Kidney capillary endothelial cell (primary cell): ENCODE measurements around the gene SMIM11.
"Not testable (repeated sequence)": the region's sequence is repeated elsewhere in the genome, so short reads cannot be mapped to it uniquely, and the experiment has no call there.

ENCODE experiments used
- DNase-seq: peaks from one replicate; pipeline ENCODE4 v3.0.0-alpha.2; 2018; ENCODE audit warnings: low spot score

The SMIM11 gene

DNA sequence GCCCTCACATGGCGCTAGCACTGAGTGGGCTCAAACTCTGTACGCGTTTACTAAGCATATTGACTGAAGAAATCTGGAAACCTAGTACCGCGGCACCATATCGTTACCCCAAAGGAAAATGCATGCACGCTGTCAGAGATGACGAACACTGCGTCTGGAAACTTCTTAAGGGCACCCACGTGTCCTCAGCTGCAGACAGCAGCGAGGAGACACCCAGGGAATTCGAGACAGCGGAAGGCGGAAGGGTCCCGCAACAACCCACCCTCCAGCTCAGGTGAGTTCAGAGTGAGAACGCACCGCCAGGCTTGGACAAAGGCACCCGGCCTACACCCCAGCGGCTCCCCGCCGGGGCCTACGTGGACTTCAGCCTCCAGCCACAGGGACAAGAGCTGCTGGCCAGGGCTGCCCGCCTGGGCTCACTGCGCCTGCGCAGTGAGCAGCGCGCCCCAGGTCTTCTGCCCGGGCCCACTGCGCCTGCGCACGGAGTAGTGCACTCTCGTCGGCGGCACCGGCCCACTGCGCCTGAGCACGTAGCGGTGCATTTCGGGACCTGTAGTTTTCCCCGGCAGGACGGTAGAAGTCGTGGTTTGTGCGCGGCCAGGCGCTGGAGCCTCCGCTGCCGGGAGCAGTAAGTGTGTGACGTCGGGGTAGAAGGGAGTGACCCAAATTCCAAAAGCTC, at the start of gene SMIM11:
TSS of gene SMIM11 (plus strand) at position 568 of the 679 bp plus-strand sequence. CDS start 3,998 bp downstream, outside the sequence.
- DNase-seq: not testable (repeated sequence)

DNA sequence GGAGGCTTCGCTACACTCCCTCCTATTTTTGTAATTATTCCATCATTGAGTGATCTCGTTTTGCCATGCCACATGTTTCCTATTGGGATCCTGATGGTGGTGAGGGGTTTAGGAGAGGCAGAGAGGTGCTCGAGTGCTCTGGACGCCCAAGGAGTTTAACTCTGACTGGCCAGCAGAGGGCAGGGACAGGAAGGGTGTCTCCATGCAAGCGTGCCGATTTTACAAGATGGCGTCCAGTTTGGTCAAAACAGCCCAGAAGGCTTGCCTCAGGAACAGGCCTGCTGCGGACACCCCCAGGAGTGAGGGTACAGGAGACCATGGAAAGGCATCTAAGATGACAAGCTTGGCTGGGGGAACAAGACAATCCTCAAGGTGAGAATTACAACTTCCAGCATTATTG, 45.3 kb upstream of the SMIM11 start:
- no peak for DNase-seq

DNA sequence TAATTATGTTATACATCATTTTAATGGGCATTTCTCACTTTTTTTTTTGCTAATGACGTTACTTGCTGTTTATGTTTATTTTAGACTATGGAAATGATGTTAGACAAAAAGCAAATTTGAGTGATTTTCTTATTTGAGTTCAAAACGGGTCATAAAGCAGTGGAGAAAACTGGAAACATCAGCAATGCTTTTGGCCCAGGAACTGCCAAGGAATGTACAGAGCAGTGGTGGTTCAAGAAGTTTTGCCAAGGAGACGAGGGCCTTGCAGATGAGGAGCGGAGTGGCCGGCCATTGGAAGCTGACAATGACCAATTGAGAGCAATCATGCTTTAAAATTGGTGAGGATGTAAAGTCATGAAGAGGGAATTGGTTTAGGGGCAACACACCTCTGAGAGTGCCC, 43.6 kb upstream of the SMIM11 start:
- DNase-seq: no peak

GRCh38 chr21:34332347-34332746, 43.0 kb upstream of the SMIM11 start:
- no peak for DNase-seq

GRCh38 chr21:34333121-34333739, 42.1 kb upstream of the SMIM11 start:
- no peak for DNase-seq

DNA sequence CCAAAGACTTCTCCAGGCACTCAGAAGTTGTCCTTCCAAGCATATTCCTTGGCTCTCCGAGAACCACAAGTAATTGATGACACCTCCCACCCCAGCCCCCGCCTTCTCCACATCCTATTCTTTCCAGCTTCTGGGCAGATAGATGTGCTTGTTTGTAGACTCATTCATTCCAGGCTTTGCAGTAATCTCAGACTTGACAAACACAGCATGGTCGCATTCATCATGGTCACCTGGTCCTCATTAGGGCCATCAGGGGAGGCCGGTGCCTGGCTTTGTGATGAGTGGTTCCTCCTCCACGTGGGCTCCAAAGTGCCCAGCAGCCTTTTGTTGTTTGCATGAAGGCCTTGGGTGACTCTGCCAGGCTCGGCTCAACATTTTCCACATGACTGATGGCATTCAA, 40.0 kb upstream of the SMIM11 start:
- no peak for DNase-seq

DNA sequence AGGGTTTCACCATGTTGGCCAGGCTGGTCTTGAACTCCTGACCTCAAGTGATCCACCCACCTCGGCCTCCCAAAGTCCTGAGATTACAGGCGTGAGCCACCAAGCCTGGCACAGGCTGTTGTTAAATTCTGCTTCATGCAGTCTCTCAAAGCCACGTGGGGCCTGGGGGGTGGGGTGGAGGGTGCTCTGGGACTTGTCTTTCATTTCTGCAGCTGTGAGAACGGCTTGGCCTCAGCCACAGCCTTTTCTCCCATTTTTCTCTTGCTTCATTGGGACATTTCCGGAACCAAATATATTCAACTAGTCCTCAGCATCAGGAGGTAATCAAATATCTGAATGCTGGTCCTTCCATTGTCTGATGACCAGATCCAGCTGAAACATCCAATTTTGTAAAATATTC, 39.1 kb upstream of the SMIM11 start:
- DNase-seq: no peak

DNA sequence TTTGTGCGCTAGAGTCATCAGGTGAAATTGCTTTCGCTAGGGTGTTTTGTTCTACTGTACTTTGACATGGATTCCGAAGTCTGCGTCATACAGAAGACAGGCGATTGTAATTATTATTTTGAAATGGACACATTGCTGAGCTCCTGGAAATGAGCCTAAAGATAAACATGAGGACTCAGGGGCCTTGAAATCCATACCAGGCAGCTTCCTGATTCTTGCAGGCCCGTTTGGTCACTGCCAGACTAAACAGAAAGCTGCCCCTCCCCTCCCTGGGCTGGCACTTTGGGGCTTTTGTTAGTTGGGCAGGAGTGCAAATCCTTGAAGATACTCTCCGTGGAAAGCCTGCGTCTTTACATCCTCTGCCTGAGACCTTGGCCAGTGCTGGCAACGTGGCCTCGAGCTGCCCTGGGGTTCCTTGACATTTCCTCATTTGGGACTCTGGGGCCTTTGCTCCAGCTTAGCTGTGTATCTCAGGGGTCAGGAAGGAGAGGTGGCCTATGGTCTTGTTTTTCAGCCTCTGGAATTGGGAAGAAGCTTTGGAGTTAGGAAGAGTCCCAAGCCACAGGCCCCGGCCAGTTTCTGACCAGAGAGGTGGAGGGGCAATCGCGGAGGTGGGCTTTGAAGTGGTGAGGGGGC, 38.4 kb upstream of the SMIM11 start:
- DNase-seq: no peak

GRCh38 chr21:34337741-34338140, 37.6 kb upstream of the SMIM11 start:
- no peak for DNase-seq

- DNase-seq: no peak
Measured at GRCh38 chr21:34338226-34338625, 37.1 kb upstream of the SMIM11 start.

DNA sequence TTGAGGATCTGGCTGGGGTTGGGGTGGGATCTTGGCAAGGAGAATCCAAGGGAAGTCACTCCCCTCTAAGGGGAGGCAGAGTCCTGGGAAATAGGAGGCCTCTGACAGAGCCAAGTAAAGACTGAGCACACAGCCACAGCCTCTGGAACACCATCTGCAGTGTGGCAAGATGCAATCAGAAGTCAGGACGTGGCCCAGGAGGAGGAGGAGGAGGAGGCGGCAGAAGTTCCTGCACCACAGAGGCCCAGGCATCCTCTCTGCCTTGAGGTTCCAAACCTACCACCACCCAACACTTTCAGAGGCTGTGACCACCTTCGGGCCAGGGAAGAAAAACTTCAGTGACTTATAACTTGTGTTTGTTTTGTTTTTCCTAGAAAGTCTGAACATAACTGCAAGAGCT, 35.2 kb upstream of the SMIM11 start:
- DNase-seq: no peak

DNA sequence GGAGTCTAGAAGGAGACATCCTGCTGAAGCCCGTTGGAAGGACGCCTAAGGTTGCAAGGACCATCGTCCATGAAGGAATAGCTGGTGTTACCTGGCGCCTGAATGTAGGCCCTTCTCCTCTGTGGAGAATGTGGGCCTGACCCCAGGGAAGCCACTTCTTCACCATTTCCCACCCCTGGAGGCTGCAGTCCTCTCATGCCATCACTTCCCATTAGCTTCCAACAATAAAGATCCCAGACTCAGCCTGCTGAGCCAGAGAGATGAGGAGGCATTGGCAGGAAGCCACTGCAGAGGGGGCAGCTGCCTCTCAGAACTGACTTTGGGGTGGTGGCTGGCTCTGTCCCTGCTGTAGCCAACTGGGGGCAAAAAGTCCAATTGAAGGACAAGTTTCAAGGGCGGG, 32.8 kb upstream of the SMIM11 start:
- no peak for DNase-seq

- no peak for DNase-seq
Measured at GRCh38 chr21:34343347-34343746, 32.0 kb upstream of the SMIM11 start.

DNA sequence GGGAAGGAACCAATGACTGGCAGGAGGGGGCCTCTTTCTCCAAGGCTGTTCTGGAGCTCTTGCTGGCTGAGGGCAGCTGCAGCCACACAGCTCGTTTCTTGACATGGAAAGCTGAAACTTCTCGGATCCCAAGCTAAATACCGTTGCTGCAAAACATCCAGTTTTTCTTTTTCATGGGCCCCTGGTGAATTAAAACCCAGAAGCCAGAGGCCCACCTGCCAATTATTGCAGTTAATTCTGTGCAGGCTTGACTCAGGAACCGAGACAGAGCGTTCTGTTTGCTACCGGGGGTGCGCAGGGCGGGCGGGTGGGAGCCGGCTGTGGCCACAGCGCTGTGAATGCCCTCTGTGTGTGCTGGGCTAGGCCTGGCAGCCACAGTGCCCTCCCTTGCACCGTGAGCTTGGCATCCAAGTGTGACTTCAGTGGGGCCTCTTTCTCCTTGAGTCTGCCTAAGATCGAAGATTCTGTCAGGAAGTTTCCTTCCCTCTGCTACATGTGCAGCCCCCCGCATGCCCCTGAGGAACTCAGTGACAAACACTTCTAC, 31.4 kb upstream of the SMIM11 start:
- no peak for DNase-seq

GRCh38 chr21:34344584-34344983, 30.7 kb upstream of the SMIM11 start:
- no peak for DNase-seq

DNA sequence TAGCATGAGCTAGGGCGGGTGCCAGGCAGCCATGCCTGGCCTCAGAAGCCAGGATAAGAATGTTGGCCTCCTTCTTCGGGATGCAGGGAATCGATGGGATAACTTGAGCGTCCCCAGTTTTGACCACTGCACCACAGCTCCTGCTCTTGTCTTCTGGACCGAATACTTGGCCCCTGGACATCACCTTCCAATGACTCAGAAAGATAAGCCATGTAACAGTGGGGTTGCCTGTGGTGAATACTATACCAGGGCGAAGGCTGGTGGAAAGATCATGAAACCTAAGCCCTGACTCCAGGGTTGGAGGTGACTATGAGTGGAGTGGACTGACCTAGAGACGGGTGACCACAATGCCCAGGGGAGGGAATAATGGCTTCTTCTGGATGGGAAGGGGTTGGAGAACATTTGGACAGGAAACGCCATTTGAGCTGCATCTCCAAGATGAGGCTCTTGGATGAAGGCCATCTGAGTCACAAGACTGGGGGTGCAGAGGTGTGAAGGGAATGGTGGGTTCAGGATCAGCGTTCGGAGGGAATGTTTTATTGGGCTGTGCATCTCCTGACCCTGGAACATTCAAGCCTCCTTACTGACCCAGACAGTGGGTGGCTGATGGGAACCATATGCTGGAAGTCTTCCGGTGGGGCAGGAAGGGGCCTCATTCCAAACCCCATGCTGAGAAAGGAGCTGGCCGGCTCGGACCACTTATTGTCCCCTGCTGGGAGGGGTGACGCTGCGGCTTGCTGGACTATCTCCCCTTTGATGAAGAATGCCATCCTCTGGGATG, 30.0 kb upstream of the SMIM11 start:
- DNase-seq: no peak

DNA sequence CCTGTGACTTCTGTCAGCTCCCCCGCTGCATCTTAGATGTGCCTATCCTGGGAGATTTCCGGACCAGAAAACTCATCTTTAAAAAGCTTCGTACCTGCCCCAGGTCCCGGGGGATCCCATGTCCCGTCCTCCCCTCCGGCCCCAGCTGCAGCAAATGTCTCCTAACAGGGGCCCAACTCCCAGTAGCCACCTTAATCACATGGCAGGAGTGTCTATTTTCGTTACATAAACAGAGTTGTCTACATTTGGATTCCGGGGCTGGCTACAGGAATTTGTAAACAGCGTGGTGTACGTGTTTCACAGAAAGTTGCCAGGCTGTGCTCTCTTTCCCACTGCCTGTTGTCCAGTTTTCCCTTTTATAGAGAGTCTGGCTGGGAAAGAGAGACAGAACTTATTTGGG, 29.4 kb upstream of the SMIM11 start:
- no peak for DNase-seq

DNA sequence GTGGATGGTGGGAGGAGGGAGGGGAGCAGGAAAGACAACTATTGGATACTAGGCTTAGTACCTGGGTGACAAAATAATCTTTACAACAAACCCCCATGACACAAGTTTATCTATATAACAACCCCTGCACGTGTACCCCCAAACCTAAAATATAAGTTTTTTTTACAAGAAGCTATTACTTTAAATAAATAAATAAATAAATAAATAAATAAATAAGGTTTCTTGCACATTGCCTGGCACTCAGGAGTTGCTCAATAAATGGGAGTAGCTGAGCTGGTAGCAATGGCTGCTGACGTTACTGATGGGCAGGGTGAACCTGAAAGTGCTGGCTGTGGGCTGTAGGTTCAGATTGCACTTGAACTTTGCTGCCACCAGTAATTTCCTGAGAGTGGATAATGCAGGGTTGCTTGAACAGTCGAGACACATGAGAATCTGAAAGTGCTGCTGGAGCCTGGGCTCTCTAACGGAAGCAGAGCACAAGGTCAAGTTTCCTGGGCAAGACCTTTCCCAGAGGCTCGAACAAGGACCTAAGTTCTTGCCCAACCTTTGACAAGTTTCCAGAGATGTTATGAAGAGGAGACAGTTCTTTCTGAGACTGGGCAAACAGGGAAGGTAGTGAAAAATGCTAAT, 26.3 kb upstream of the SMIM11 start:
- DNase-seq: no peak

DNA sequence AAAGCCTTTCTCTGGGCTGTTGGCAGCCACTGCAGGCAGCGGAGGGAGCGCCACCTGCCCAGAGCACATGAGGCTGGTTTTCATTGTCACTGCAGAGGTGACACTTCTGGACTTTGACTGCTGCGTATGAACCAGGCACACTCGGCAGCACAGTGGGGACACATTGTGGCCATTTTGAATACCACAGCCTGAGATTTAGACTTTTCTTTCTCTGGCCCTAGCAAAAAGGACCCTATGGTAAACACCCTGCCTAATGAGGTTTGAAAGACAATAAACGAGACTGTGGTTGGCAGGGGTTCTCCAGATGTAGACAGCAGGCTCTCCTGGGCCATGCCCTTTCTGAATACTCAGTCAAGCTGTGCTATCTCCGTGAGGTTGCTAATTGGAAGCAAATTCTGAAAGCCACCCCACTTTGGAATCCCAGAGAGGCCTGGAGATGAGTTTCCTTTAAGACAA, 23.5 kb upstream of the SMIM11 start:
- peak; percentile 40 for DNase-seq

DNA sequence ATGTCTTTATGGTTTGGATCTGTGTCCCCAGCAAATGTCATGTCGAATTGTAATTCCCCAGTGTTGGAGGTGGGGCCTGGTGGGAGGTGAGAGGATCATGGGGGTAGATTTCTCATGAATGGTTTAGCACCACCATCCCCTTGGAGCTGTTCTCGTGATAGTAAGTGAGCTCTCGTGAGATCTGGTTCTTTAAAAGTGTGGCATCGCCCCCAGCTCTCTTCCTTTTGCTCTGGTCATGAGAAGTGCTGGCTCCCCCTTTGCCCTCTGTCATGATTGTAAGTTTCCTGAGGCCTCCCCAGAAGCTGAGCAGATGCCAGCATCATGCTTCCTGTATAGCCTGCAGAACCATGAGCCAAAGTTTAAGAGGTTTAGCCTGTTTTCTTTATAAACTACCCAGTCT, 22.8 kb upstream of the SMIM11 start:
- DNase-seq: no peak

GRCh38 chr21:34353182-34353581, 22.1 kb upstream of the SMIM11 start:
- no peak for DNase-seq

DNA sequence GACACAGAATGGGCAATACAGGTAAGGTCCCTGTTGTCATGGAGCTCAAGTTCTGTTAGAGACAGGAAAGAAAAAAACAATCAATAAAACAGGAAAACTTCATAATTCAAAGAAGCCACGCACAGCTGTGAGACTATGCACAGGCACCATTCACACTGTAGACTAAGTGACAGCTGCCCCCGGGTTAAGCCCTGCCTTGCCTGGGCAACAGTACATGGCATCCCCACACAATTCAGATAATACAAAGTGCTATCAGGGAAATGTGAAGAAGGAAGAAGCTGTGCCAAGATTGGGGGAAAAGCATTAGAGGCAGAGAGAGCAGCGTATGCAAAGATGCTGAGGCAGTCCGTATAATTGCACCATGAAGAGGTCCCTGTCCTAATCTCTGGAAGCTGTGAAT, 20.5 kb upstream of the SMIM11 start:
- DNase-seq: no peak
